GM23338 (cell line): ENCODE data around the gene TRDN. TPM values are rescaled to one million over a fixed set of nuclear protein-coding genes. Genes with fewer than 3 reads are reported as not detected.
"Not testable (repeated sequence)": the region's sequence is repeated elsewhere in the genome, so short reads cannot be mapped to it uniquely, and the experiment has no call there.

ENCODE experiments used
- ATAC-seq: fragments of 200-7000 bp; cut with Tn5 transposase; 3 replicates; pipeline ENCODE4 v1.9.1; 2020
- DNase-seq: peaks from one replicate; pipeline ENCODE4 v3.0.0-alpha.2; 2015; ENCODE audit warnings: low spot score
- H2AFZ ChIP-seq: fragments of 200-600 bp; sonication (generic); 2 replicates; pipeline ENCODE4 v1.8.0; 2016; ENCODE audit warnings: antibody characterized with exemption, mild to moderate bottlenecking, moderate library complexity
- H3F3A ChIP-seq: fragments of 200-600 bp; sonication (generic); replicated peaks from 2 replicates; pipeline ENCODE4 v1.8.0; 2017; ENCODE audit warnings: antibody characterized with exemption, mixed run types, low read depth
- H3K27ac ChIP-seq: fragments of 200-600 bp; sonication (generic); 2 replicates; pipeline ENCODE4 v1.6.1; 2016; ENCODE audit warnings: low read depth
- H3K27me3 ChIP-seq: fragments of 200-600 bp; sonication (generic); 2 replicates; pipeline ENCODE4 v1.8.0; 2016; ENCODE audit warnings: mild to moderate bottlenecking, mixed run types, moderate library complexity; ENCODE audit not compliant: insufficient read depth
- H3K36me3 ChIP-seq: fragments of 200-600 bp; sonication (generic); 2 replicates; pipeline ENCODE4 v1.8.0; 2016; ENCODE audit warnings: mild to moderate bottlenecking; ENCODE audit not compliant: insufficient read depth
- H3K4me1 ChIP-seq: fragments of 200-600 bp; sonication (generic); 2 replicates; pipeline ENCODE4 v1.8.0; 2016; ENCODE audit warnings: mild to moderate bottlenecking, moderate library complexity; ENCODE audit not compliant: insufficient read depth
- H3K4me2 ChIP-seq: fragments of 200-600 bp; sonication (generic); 2 replicates; pipeline ENCODE4 v1.7.1; 2017; ENCODE audit warnings: mixed run types
- H3K4me3 ChIP-seq: fragments of 200-600 bp; sonication (generic); 2 replicates; pipeline ENCODE4 v1.6.1; 2016; ENCODE audit warnings: mixed run types
- H3K79me2 ChIP-seq: fragments of 200-600 bp; sonication (generic); replicated peaks from 2 replicates; pipeline ENCODE4 v1.8.0; 2017; ENCODE audit warnings: mild to moderate bottlenecking; ENCODE audit not compliant: insufficient read depth
- H3K9me2 ChIP-seq: fragments of 200-600 bp; sonication (generic); 2 replicates; pipeline ENCODE4 v1.8.0; 2017; ENCODE audit not compliant: insufficient read depth
- H4K20me1 ChIP-seq: fragments of 200-600 bp; sonication (generic); replicated peaks from 2 replicates; pipeline ENCODE4 v1.8.0; 2017; ENCODE audit warnings: mild to moderate bottlenecking; ENCODE audit not compliant: insufficient read depth
- H3K27ac Mint-ChIP-seq: 2 replicates; pipeline ENCODE4 v1.8.0; 2020; ENCODE audit warnings: inconsistent platforms, mild to moderate bottlenecking, moderate library complexity, mixed read lengths
- H3K27me3 Mint-ChIP-seq: 3 replicates; pipeline ENCODE4 v1.8.0; 2022; ENCODE audit warnings: low read depth, mild to moderate bottlenecking, moderate library complexity, mixed read lengths, inconsistent platforms; ENCODE audit not compliant: insufficient read depth, poor library complexity
- H3K36me3 Mint-ChIP-seq: 3 replicates; pipeline ENCODE4 v1.8.0; 2021; ENCODE audit warnings: low read depth, mild to moderate bottlenecking, inconsistent platforms, moderate library complexity, mixed read lengths
- H3K4me1 Mint-ChIP-seq: 3 replicates; pipeline ENCODE4 v1.8.0; 2020; ENCODE audit warnings: mild to moderate bottlenecking, inconsistent platforms, mixed read lengths
- H3K4me3 Mint-ChIP-seq: 3 replicates; pipeline ENCODE4 v1.8.0; 2021; ENCODE audit warnings: moderate library complexity, mild to moderate bottlenecking, inconsistent platforms, mixed read lengths
- H3K9me3 Mint-ChIP-seq: 3 replicates; pipeline ENCODE4 v1.8.0; 2020; ENCODE audit warnings: moderate library complexity, mild to moderate bottlenecking, inconsistent platforms, mixed read lengths
- CTCF ChIP-seq, 2 experiments: fragments of 200-600 bp in 1 of 2; sonication (generic) in 1 of 2; conservative IDR thresholded peaks; 2 replicates each; pipeline versions ENCODE4 v1.5.1 to v1.6.1; 2016 to 2017; ENCODE audit warnings: antibody characterized with exemption in 2 of 2, low read depth in 2 of 2, mild to moderate bottlenecking in 2 of 2, moderate library complexity in 1 of 2
- ETS1 ChIP-seq: IDR thresholded peaks from 2 replicates; pipeline ENCODE4 v1.6.1; 2016; ENCODE audit warnings: antibody characterized with exemption
- EZH2 ChIP-seq: fragments of 200-600 bp; sonication (generic); IDR thresholded peaks from one replicate; pipeline ENCODE4 v1.8.0; 2017; ENCODE audit warnings: antibody characterized with exemption, mild to moderate bottlenecking, low read depth; ENCODE audit not compliant: unreplicated experiment
- POLR2AphosphoS5 ChIP-seq: IDR thresholded peaks from 2 replicates; pipeline ENCODE4 v1.6.1; 2016; ENCODE audit warnings: antibody characterized with exemption, low read depth
- ZNF114 ChIP-seq: fragments of 250-450 bp; sonication (Bioruptor Pico); IDR thresholded peaks from 2 replicates; pipeline ENCODE4 v1.5.0; 2020; ENCODE audit warnings: mild to moderate bottlenecking, moderate library complexity
- ZNF331 ChIP-seq: fragments of 250-450 bp; sonication (Bioruptor Pico); IDR thresholded peaks from 2 replicates; pipeline ENCODE4 v1.5.0; 2020; ENCODE audit warnings: low read depth, mild to moderate bottlenecking, moderate library complexity
- ZNF462 ChIP-seq: fragments of 250-450 bp; sonication (Bioruptor Pico); IDR thresholded peaks from 2 replicates; pipeline ENCODE4 v1.5.0; 2020; ENCODE audit warnings: mild to moderate bottlenecking, moderate library complexity
- polyA plus RNA-seq: library from polyadenylated mRNA; unstranded; fragments of >200 nt; fragmentation: Nextera tagmentation; extraction: Ambion mirVana; gene quantifications from 2 replicates; pipeline ENCODE4 v1.2.1, GENCODE V29; 2016
- total RNA-seq: library from RNA; depleted of rRNA; stranded (reverse); fragments of >200 nt; shearing (Covaris generic); gene quantifications from 2 replicates; pipeline ENCODE4 v1.2.3, GENCODE V29; 2014

The TRDN gene
- total and polyA plus RNA-seq, 2 experiments from 2014 or later: 35.5 to 137 TPM

- Mint-ChIP-seq H3K4me3 (peak overlapping the region; percentile 86), H3K4me1 (peaks cover 41% of the 10 kb centered on the region), H3K9me3 (peaks cover 21% of the 10 kb centered on the region), H3K36me3 (peaks cover 57% of the 10 kb centered on the region), H3K27ac (peak overlapping the region; percentile 92)
- not testable (repeated sequence) for H3K36me3 ChIP-seq, H2AFZ ChIP-seq, ATAC-seq, H3F3A ChIP-seq, DNase-seq, H3K27me3 ChIP-seq, H3K9me2 ChIP-seq, H4K20me1 ChIP-seq, H3K27me3 Mint-ChIP-seq
- Histone ChIP-seq H3K4me2 (peak overlapping the region; percentile 74), H3K4me3 (peak overlapping the region; percentile 73), H3K27ac (peak overlapping the region; percentile 89), H3K4me1 (peaks cover 29% of the 10 kb centered on the region), H3K79me2 (peaks cover 31% of the 10 kb centered on the region)
- peak; percentile 55; the same call in 1 of the 2 replicates for TF ChIP-seq POLR2AphosphoS5
Measured at GRCh38 chr6:123587407-123587806, 49.3 kb downstream of the TRDN start.

DNA sequence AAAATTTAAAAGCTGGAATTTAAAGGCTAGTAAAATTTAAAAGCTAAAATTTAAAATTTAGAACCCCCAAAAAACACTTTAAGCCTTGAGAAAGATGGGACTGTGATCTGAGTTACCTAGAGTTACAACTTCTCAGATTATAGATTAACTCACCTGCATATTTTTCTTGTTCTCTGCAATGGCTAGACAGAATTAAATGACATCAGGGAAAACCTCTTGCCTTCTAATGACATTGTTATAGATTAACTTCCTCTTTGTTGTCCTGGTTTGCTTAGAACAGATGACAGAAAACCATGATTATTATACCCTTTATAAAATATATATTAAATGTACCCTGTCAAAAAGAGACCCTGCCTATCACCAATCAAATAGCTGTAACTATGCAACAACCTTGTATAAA, 56.4 kb downstream of the TRDN start:
- no peaks in the 10 kb centered on the region for H3K27me3 ChIP-seq
- Mint-ChIP-seq H3K27ac (no peak overlapping the region), H3K4me1 (peaks cover 25% of the 10 kb centered on the region), H3K9me3 (peaks cover 26% of the 10 kb centered on the region; the same call in 2 of the 3 replicates), H3K27me3 (peaks cover 6% of the 10 kb centered on the region), H3K36me3 (peaks cover 90% of the 10 kb centered on the region), H3K4me3 (no peak overlapping the region)
- no peaks in the 10 kb centered on the region; the same call in 1 of the 2 replicates for H3K4me1 ChIP-seq
- no peak for ATAC-seq
- no peaks in the 10 kb centered on the region; the same call in 1 of the 2 replicates for H3F3A ChIP-seq
- H3K36me3 ChIP-seq: peaks cover 59% of the 10 kb centered on the region
- DNase-seq: no peak
- H3K4me3 ChIP-seq: no peak overlapping the region; the same call in 1 of the 2 replicates
- peaks cover 72% of the 10 kb centered on the region for H3K79me2 ChIP-seq
- H3K9me2 ChIP-seq: no peaks in the 10 kb centered on the region
- no peak overlapping the region for H2AFZ ChIP-seq
- H3K4me2 ChIP-seq: no peak overlapping the region
- H4K20me1 ChIP-seq: peaks cover 13% of the 10 kb centered on the region
- peak overlapping the region; percentile 45; the same call in 1 of the 2 replicates for H3K27ac ChIP-seq
- no peak for TF ChIP-seq POLR2AphosphoS5
- TF ChIP-seq EZH2: no peak

DNA sequence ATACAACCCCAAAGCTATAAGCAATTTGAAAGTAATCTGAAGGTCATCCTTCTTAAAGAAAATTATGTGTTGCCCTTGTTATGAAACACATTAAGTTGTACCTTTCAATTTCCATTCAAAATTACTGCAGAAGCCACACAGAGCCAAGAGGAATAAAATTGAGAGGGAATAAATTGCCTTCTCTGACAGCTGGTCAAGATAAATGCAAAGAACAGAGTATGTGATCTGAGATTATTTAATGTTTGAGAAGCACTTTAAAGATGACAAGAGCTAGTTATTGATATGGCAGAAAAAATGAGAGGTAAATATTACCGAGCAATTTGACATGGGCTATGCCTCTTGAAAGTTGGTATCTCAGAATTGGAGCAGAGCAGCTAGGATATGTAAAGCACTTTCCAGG, 61.6 kb downstream of the TRDN start:
- Histone ChIP-seq H3K4me3 (no peak overlapping the region), H3K4me2 (no peak overlapping the region), H3K27me3 (no peaks in the 10 kb centered on the region), H3K4me1 (no peaks in the 10 kb centered on the region; the same call in 1 of the 2 replicates), H3F3A (no peaks in the 10 kb centered on the region; the same call in 1 of the 2 replicates), H3K9me2 (no peaks in the 10 kb centered on the region), H4K20me1 (peaks cover 4% of the 10 kb centered on the region; the same call in 1 of the 2 replicates), H3K79me2 (peaks cover 41% of the 10 kb centered on the region), H3K27ac (no peak overlapping the region), H2AFZ (no peak overlapping the region), H3K36me3 (peaks cover 37% of the 10 kb centered on the region)
- Mint-ChIP-seq H3K4me1 (peaks cover 19% of the 10 kb centered on the region), H3K27me3 (no peaks in the 10 kb centered on the region), H3K4me3 (no peak overlapping the region), H3K27ac (no peak overlapping the region), H3K36me3 (peaks cover 53% of the 10 kb centered on the region), H3K9me3 (peaks cover 26% of the 10 kb centered on the region; the same call in 2 of the 3 replicates)
- ATAC-seq (no peak), DNase-seq (no peak)
- TF ChIP-seq ZNF462 (CRISPR knock-in tag) (no peak), ETS1 (no peak), CTCF (conservative IDR thresholded peaks at IDR 0.05; ENCODE audit: low read depth in 2 of 2) (no peak), ZNF331 (CRISPR knock-in tag) (no peak), EZH2 (no peak), ZNF114 (CRISPR knock-in tag) (no peak)
